H1 (cell line): ENCODE results near the gene OR10A4. TPM values are rescaled to one million over a fixed set of nuclear protein-coding genes. Genes with fewer than 3 reads are reported as not detected.

Experiments used
- CTCF ChIA-PET: fragments of 300-600 bp; sonication (Branson Sonifier 250); formaldehyde crosslinking; loops from one replicate; lab custom pipeline; 2021; ENCODE audit not compliant: partially characterized antibody; lab: Charles Lee
- POLR2A ChIA-PET: fragments of 300-600 bp; sonication (Branson Sonifier 250); formaldehyde crosslinking; loops from one replicate; lab custom pipeline; 2021; ENCODE audit warnings: inconsistent platforms; ENCODE audit not compliant: partially characterized antibody; lab: Charles Lee
- DNase-seq, 2 experiments: peaks; one replicate each; pipeline versions ENCODE4 v3.0.0 to v3.0.0-alpha.2; 2010 to 2022; ENCODE audit warnings: low spot score in 2 of 2, low read depth in 1 of 2, mixed read lengths in 1 of 2
- FAIRE-seq: peaks from 2 replicates; lab custom pipeline; 2011; peaks lifted over from hg19 to GRCh38; lab: Jason Lieb, UNC
- H2AFZ ChIP-seq: 2 replicates; pipeline ENCODE4 v1.8.1; 2012; ENCODE audit warnings: low read length, inconsistent platforms
- H2AK5ac ChIP-seq: 2 replicates; pipeline ENCODE4 v1.6.1; 2013; ENCODE audit warnings: low read depth, low read length
- H2BK120ac ChIP-seq: replicated peaks from 2 replicates; pipeline ENCODE3; 2013; ENCODE audit warnings: low read depth, low read length, inconsistent platforms
- H2BK12ac ChIP-seq: 2 replicates; pipeline ENCODE4 v1.6.1; 2013; ENCODE audit warnings: low read depth, low read length
- H2BK15ac ChIP-seq: 2 replicates; pipeline ENCODE4 v1.6.1; 2013; ENCODE audit warnings: low read length
- H2BK20ac ChIP-seq: 2 replicates; pipeline ENCODE4 v1.6.1; 2013; ENCODE audit warnings: low read length
- H2BK5ac ChIP-seq: 2 replicates; pipeline ENCODE4 v1.6.1; 2013; ENCODE audit warnings: low read depth, low read length
- H3K14ac ChIP-seq: 2 replicates; pipeline ENCODE4 v1.6.1; 2013; ENCODE audit warnings: inconsistent platforms; ENCODE audit not compliant: insufficient read length
- H3K18ac ChIP-seq: 2 replicates; pipeline ENCODE4 v1.6.1; 2013; ENCODE audit warnings: low read length; ENCODE audit errors: extremely low read depth
- H3K23ac ChIP-seq: 2 replicates; pipeline ENCODE4 v1.6.1; 2013; ENCODE audit warnings: inconsistent platforms; ENCODE audit not compliant: insufficient read length
- H3K23me2 ChIP-seq: 2 replicates; pipeline ENCODE4 v1.6.1; 2013; ENCODE audit warnings: low read depth, low read length
- H3K27ac ChIP-seq: 2 replicates; pipeline ENCODE4 v1.6.1; 2011; ENCODE audit warnings: low read depth, low read length, inconsistent platforms
- H3K27me3 ChIP-seq, 4 experiments: replicated peaks in 1 of 4; 1 replicate in 1 of 4; 2 replicates in 3 of 4; pipeline versions ENCODE4 v1.6.1 to v1.8.1; 2011 to 2013; ENCODE audit warnings: low read length in 3 of 4, mild to moderate bottlenecking in 3 of 4, inconsistent platforms in 2 of 4, mixed read lengths in 2 of 4, moderate library complexity in 1 of 4; ENCODE audit not compliant: control insufficient read depth in 3 of 4, insufficient read depth in 3 of 4; ENCODE audit errors: extremely low read depth in 1 of 4
- H3K36me3 ChIP-seq, 4 experiments: 2 replicates each; pipeline versions ENCODE4 v1.6.1 to v1.8.1; 2011 to 2013; ENCODE audit warnings: mild to moderate bottlenecking in 4 of 4, low read length in 3 of 4, moderate library complexity in 2 of 4, control low read depth in 1 of 4, inconsistent platforms in 1 of 4; ENCODE audit not compliant: insufficient read depth in 4 of 4, control insufficient read depth in 2 of 4
- H3K4ac ChIP-seq: replicated peaks from 2 replicates; pipeline ENCODE3; 2013; ENCODE audit warnings: low read length, low read depth, mixed read lengths, inconsistent platforms; ENCODE audit not compliant: insufficient read length
- H3K4me1 ChIP-seq, 4 experiments: replicated peaks in 1 of 4; 1 replicate in 1 of 4; 2 replicates in 3 of 4; pipeline versions ENCODE4 v1.6.1 to v1.8.1; 2011 to 2013; ENCODE audit warnings: low read length in 3 of 4, inconsistent platforms in 2 of 4, mixed read lengths in 1 of 4; ENCODE audit not compliant: insufficient read depth in 4 of 4, control insufficient read depth in 3 of 4
- H3K4me2 ChIP-seq, 2 experiments: 2 replicates each; pipeline versions ENCODE4 v1.6.1 to v1.8.1; 2011 to 2013; ENCODE audit warnings: low read depth in 2 of 2, low read length in 2 of 2, control low read depth in 1 of 2, inconsistent platforms in 1 of 2, mild to moderate bottlenecking in 1 of 2; ENCODE audit not compliant: insufficient read depth in 1 of 2
- H3K4me3 ChIP-seq, 4 experiments: fragments of 200-600, 300-600 bp in 1 of 4; sonication (generic), shearing (Covaris generic), sonication (Bioruptor Twin) in 1 of 4; 2 replicates each; pipeline versions ENCODE4 v1.5.1 to v1.8.1; 2011 to 2016; ENCODE audit warnings: low read length in 4 of 4, low read depth in 3 of 4, control low read depth in 2 of 4, inconsistent platforms in 2 of 4, mild to moderate bottlenecking in 2 of 4, mixed read lengths in 1 of 4, moderate library complexity in 1 of 4; ENCODE audit not compliant: insufficient read depth in 2 of 4; ENCODE audit errors: extremely low read depth in 1 of 4
- H3K56ac ChIP-seq: replicated peaks from 2 replicates; pipeline ENCODE3; 2013; ENCODE audit warnings: low read depth, mild to moderate bottlenecking, mixed read lengths, low read length, inconsistent platforms; ENCODE audit not compliant: insufficient read length
- H3K79me1 ChIP-seq: 2 replicates; pipeline ENCODE4 v1.6.1; 2013; ENCODE audit warnings: low read depth, low read length, control low read depth
- H3K79me2 ChIP-seq, 2 experiments: 2 replicates each; pipeline versions ENCODE4 v1.6.1 to v1.8.1; 2012 to 2013; ENCODE audit warnings: low read length in 2 of 2, mild to moderate bottlenecking in 2 of 2, inconsistent platforms in 1 of 2; ENCODE audit not compliant: insufficient read depth in 2 of 2, control insufficient read depth in 1 of 2
- H3K9ac ChIP-seq, 4 experiments: replicated peaks in 1 of 4; 1 replicate in 1 of 4; 2 replicates in 3 of 4; pipeline versions ENCODE4 v1.6.1 to v1.8.1; 2011 to 2013; ENCODE audit warnings: low read depth in 3 of 4, low read length in 3 of 4, control low read depth in 2 of 4, mild to moderate bottlenecking in 2 of 4, moderate library complexity in 2 of 4, inconsistent platforms in 1 of 4; ENCODE audit errors: extremely low read depth in 1 of 4
- H3K9me3 ChIP-seq, 2 experiments: 2 replicates each; pipeline versions ENCODE4 v1.6.1 to v1.8.1; 2012 to 2013; ENCODE audit warnings: mild to moderate bottlenecking in 2 of 2, moderate library complexity in 2 of 2, control low read depth in 1 of 2, inconsistent platforms in 1 of 2, low read depth in 1 of 2, low read length in 1 of 2, mixed read lengths in 1 of 2; ENCODE audit not compliant: insufficient read depth in 2 of 2
- H4K20me1 ChIP-seq, 2 experiments: replicated peaks in 1 of 2; 2 replicates each; pipeline versions ENCODE3 to v1.8.1; 2011 to 2013; ENCODE audit warnings: inconsistent platforms in 2 of 2, low read length in 2 of 2, mild to moderate bottlenecking in 1 of 2; ENCODE audit not compliant: insufficient read depth in 2 of 2, control insufficient read depth in 1 of 2
- H4K5ac ChIP-seq: 2 replicates; pipeline ENCODE4 v1.6.1; 2013; ENCODE audit warnings: low read length, low read depth, mixed read lengths, inconsistent platforms; ENCODE audit not compliant: insufficient read length
- H4K8ac ChIP-seq: 2 replicates; pipeline ENCODE4 v1.8.0; 2013; ENCODE audit warnings: mild to moderate bottlenecking, moderate library complexity, low read length, inconsistent platforms; ENCODE audit not compliant: insufficient read depth; ENCODE audit errors: extremely low read depth
- H4K91ac ChIP-seq: replicated peaks from 2 replicates; pipeline ENCODE3; 2013; ENCODE audit warnings: low read length, mixed read lengths, inconsistent platforms; ENCODE audit not compliant: insufficient read length
- CREB1 ChIP-seq: IDR thresholded peaks from 2 replicates; pipeline ENCODE4 v1.6.1; 2012; ENCODE audit warnings: inconsistent platforms
- PHF8 ChIP-seq: fragments of 200-600 bp; sonication (generic); conservative IDR thresholded peaks from 2 replicates; pipeline ENCODE4 v1.7.1; 2012; ENCODE audit warnings: low read depth, mild to moderate bottlenecking, inconsistent platforms, low read length, moderate library complexity
- RFX5 ChIP-seq: IDR thresholded peaks from 2 replicates; pipeline ENCODE4 v1.6.1; 2011; ENCODE audit warnings: low read depth, low read length, improper control_type of control experiment, borderline replicate concordance
- RXRA ChIP-seq: IDR thresholded peaks from 2 replicates; pipeline ENCODE4 v1.6.1; 2011; ENCODE audit warnings: low read depth, mild to moderate bottlenecking, low read length, moderate library complexity; ENCODE audit not compliant: insufficient read depth
- SIN3A ChIP-seq, 2 experiments: IDR thresholded peaks in 1 of 2; conservative IDR thresholded peaks in 1 of 2; 2 replicates each; pipeline ENCODE4 v1.6.1; 2011 to 2012; ENCODE audit warnings: low read length in 2 of 2, improper control_type of control experiment in 1 of 2, low read depth in 1 of 2, mild to moderate bottlenecking in 1 of 2
- SP4 ChIP-seq: IDR thresholded peaks from 2 replicates; pipeline ENCODE4 v1.6.1; 2012; ENCODE audit warnings: low read length, inconsistent platforms
- ZNF274 ChIP-seq: IDR thresholded peaks from 2 replicates; pipeline ENCODE4 v1.7.0; 2012; ENCODE audit warnings: low read length, borderline replicate concordance; ENCODE audit errors: extremely low read depth
- WGBS, 2 experiments: shearing (Covaris generic) in 1 of 2; methylation state at CpG; one replicate each; pipeline versions ENCODE4 v1.1.6 to v1.1.7; 2013 to 2015; ENCODE audit warnings: low lambda C conversion rate in 2 of 2, mixed read lengths in 2 of 2, inconsistent platforms in 1 of 2, low coverage in 1 of 2, missing lambda C conversion rate in 1 of 2; ENCODE audit not compliant: insufficient replicate concordance in 2 of 2, insufficient coverage in 1 of 2, insufficient read length in 1 of 2; ENCODE audit errors: extremely low coverage in 1 of 2, missing lambda C conversion rate in 1 of 2; 5-methylcytosine and 5-hydroxymethylcytosine counted together
- polyA plus RNA-seq, 7 experiments: library from polyadenylated mRNA; depleted of rRNA in 3 of 7; stranded (reverse) in 5 of 7; unstranded in 2 of 7; fragments of >200 nt in 5 of 7; fragments of 200-250 nt in 2 of 7; gene quantifications; 1 replicate in 5 of 7; 2 replicates in 1 of 7; 4 replicates in 1 of 7; pipeline versions ENCODE4 v1.2.1 to v1.2.3, GENCODE V29; 2011 to 2013; ENCODE audit warnings: missing spikeins in 2 of 7, mixed read lengths in 2 of 7
- total RNA-seq: library from RNA; stranded (reverse); fragmentation: NEBNext Ultra II Directional; extraction: Animal tissue kit (Norgen Biotek cat#: 25700); gene quantifications from 2 replicates; pipeline ENCODE4 v1.2.1, GENCODE V29; 2021
- TF ChIP-seq, protein P1 (sequence below): IDR thresholded peaks from 2 replicates; pipeline ENCODE4 v1.6.1; 2012; ENCODE audit warnings: inconsistent platforms

The OR10A4 gene
- total and polyA plus RNA-seq, 2 of the 8 experiments (the other 6 are each of a cell fraction or from before 2014, with no cell fraction given), result not detected

DNA sequence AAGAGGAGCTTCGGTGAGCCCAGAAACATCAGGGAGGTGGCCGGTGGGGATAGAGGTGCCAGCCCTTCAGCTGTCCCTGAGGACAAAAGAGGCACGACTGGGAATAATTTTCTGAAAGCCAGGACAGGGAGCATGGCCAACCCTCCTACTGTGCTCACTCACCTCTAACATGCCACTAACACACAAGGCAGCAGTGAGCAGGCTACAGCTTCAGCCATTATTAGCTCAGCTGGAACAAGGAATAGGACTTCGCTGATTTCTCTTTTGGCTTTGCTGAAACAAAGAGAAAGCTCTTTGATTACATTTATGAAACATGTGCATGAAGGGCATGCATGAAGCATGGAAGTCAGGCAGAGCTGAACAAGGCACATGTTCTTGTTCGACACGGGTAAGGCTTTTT is 43.1 kb upstream of the OR10A4 start:
- Histone ChIP-seq H3K4me3 (no peak overlapping the region), H4K91ac (no peak overlapping the region), H3K56ac (no peak overlapping the region), H3K9ac (no peak overlapping the region), H3K4me2 (no peak overlapping the region), H4K5ac (no peak overlapping the region), H3K79me1 (no peaks in the 10 kb centered on the region), H3K4ac (no peak overlapping the region), H2BK12ac (no peak overlapping the region), H3K27ac (no peak overlapping the region), H3K4me1 (no peaks in the 10 kb centered on the region), H3K79me2 (no peaks in the 10 kb centered on the region), H4K8ac (no peak overlapping the region), H2AK5ac (no peak overlapping the region), H3K23me2 (no peaks in the 10 kb centered on the region), H2BK20ac (no peak overlapping the region), H2AFZ (no peak overlapping the region), H3K36me3 (no peaks in the 10 kb centered on the region), H2BK15ac (no peak overlapping the region), H3K18ac (no peak overlapping the region), H3K14ac (no peak overlapping the region), H4K20me1 (no peaks in the 10 kb centered on the region), H3K23ac (no peak overlapping the region), H3K9me3 (no peaks in the 10 kb centered on the region), H3K27me3 (no peaks in the 10 kb centered on the region), H2BK5ac (no peak overlapping the region), H2BK120ac (no peak overlapping the region)
- DNase-seq (no peak), FAIRE-seq (no peak)
- ChIA-PET POLR2A (no interaction called here), CTCF (interaction anchor here (1.2 to 2.1 kb wide), 3 partner anchors 9 to 265 kb away, joined by 3 to 11 read pairs (median 4); no protein-coding TSS in a partner anchor)
- TF ChIP-seq SP4 (no peak), SIN3A (conservative IDR thresholded peaks at IDR 0.05 in 1 of 2, IDR thresholded peaks at IDR 0.05 in 1 of 2; ENCODE audit: low read depth in 1 of 2, low read length in 2 of 2) (no peak), PHF8 (no peak), RFX5 (no peak), CREB1 (no peak), RXRA (no peak), ZNF274 (no peak)
- TF ChIP-seq, protein P1, sequence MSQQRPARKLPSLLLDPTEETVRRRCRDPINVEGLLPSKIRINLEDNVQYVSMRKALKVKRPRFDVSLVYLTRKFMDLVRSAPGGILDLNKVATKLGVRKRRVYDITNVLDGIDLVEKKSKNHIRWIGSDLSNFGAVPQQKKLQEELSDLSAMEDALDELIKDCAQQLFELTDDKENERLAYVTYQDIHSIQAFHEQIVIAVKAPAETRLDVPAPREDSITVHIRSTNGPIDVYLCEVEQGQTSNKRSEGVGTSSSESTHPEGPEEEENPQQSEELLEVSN, result no peak
- WGBS, 2 experiments, result 86% methylated on average over 6 of the region's 6 CpGs; no CpG with 5 or more reads in 1 of the 2 experiments
